ENCODE measurements around the gene TTF2. TPM values are rescaled to one million over a fixed set of nuclear protein-coding genes. Genes with fewer than 3 reads are reported as not detected.
A peak's percentile ranks its signal among the peaks of the same experiment; 100 is the strongest.

Gene TTF2
- total and polyA plus RNA-seq, 9 of the 15 experiments (the other 6 are each of a cell fraction or from before 2014, with no cell fraction given), result 9.4 to 71.1 (median 42.1) TPM

DNA sequence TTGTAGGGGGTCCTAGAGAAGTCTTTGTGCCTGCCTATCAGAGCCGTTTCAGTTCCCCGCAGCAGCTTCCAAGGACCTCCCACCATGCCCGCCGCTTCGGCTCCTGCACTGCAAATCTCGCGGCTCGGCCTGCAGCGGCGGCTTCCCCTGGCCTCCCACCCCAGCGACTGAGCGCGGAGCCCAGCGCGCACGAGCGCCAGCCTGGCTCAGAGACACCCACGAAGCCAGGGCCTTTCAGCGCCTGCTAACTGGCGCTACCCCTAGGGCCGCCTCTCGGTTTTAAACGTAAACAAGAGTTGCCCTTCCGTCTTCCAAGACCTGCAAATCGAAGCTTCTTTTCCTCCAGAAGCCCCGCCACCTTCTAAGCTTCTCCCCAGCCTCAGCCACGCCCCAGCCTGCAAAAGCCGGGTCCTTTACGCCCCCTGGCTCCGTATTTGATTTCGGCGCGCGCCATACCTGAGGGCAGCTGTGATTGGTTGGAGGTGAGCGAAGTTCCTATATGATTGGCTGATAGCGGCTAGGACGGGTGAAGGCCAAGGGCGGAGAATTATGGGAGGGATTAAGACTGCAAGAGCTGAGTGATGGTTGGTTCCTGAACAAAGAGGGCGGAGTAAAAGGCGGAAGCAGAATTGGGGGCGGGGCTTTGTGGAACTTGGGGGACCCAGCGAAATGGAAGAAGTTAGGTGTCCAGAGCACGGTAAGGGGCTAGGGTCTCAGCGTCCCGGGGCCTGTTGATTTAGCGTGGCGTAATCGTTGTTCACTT, at the start of gene TTF2 (continued):
- TF ChIP-seq, protein P1, sequence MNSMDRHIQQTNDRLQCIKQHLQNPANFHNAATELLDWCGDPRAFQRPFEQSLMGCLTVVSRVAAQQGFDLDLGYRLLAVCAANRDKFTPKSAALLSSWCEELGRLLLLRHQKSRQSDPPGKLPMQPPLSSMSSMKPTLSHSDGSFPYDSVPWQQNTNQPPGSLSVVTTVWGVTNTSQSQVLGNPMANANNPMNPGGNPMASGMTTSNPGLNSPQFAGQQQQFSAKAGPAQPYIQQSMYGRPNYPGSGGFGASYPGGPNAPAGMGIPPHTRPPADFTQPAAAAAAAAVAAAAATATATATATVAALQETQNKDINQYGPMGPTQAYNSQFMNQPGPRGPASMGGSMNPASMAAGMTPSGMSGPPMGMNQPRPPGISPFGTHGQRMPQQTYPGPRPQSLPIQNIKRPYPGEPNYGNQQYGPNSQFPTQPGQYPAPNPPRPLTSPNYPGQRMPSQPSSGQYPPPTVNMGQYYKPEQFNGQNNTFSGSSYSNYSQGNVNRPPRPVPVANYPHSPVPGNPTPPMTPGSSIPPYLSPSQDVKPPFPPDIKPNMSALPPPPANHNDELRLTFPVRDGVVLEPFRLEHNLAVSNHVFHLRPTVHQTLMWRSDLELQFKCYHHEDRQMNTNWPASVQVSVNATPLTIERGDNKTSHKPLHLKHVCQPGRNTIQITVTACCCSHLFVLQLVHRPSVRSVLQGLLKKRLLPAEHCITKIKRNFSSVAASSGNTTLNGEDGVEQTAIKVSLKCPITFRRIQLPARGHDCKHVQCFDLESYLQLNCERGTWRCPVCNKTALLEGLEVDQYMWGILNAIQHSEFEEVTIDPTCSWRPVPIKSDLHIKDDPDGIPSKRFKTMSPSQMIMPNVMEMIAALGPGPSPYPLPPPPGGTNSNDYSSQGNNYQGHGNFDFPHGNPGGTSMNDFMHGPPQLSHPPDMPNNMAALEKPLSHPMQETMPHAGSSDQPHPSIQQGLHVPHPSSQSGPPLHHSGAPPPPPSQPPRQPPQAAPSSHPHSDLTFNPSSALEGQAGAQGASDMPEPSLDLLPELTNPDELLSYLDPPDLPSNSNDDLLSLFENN (IDR thresholded peaks at IDR 0.05; ENCODE audit: low read depth in 2 of 2, low read length in 2 of 2), result no peak; a peak in 1 of 4 replicates
- TF ChIP-seq POLR2A (conservative IDR thresholded peaks at IDR 0.05) (peak; percentile 96), ZNF197 (CRISPR knock-in tag; IDR thresholded peaks at IDR 0.05; ENCODE audit: low read depth) (no peak), NFE2L1 (tag; IDR thresholded peaks at IDR 0.05; ENCODE audit: borderline replicate concordance, low read depth) (no peak), CEBPB (tag; IDR thresholded peaks at IDR 0.05) (no peak), EHMT2 (IDR thresholded peaks at IDR 0.05) (no peak), YY1 (IDR thresholded peaks at IDR 0.05; ENCODE audit: borderline replicate concordance in 1 of 3, control insufficient read depth in 1 of 3, extremely low read depth in 1 of 3, insufficient read depth in 3 of 3, insufficient read length in 1 of 3, insufficient replicate concordance in 2 of 3, low read depth in 1 of 3, low read length in 2 of 3) (peak in 2 of 3 experiments; percentile 42 to 62), ZNF830 (CRISPR knock-in tag; IDR thresholded peaks at IDR 0.05) (0 out of 2 replicates have a peak, but pooled peaks have one; percentile 57), NR4A1 (CRISPR knock-in tag; IDR thresholded peaks at IDR 0.05) (no peak), NR4A1 (tag; IDR thresholded peaks at IDR 0.05) (0 out of 2 replicates have a peak, but pooled peaks have one; percentile 2), DIDO1 (tag; IDR thresholded peaks at IDR 0.05; ENCODE audit: low read depth) (no peak), EWSR1 (IDR thresholded peaks at IDR 0.05; ENCODE audit: borderline replicate concordance, low read depth, partially characterized antibody) (no peak), ARNT (IDR thresholded peaks at IDR 0.05) (0 out of 4 replicates have a peak, but pooled peaks of 1 of the 2 experiments have one; percentile 2), THRAP3 (IDR thresholded peaks at IDR 0.05; ENCODE audit: borderline replicate concordance) (no peak), ZBTB17 (CRISPR knock-in tag; IDR thresholded peaks at IDR 0.05) (peak; percentile 72; the same call in 1 of the 2 replicates), PML (IDR thresholded peaks at IDR 0.05; ENCODE audit: low read length) (peak; percentile 85), HDAC2 (IDR thresholded peaks at IDR 0.05) (peak; percentile 41; the same call in 1 of the 2 replicates), XRCC4 (IDR thresholded peaks at IDR 0.05; ENCODE audit: extremely low read depth, insufficient read depth, insufficient read length) (no peak), ZC3H11A (IDR thresholded peaks at IDR 0.05; ENCODE audit: low read depth, low read length) (no peak), SIN3B (IDR thresholded peaks at IDR 0.05; ENCODE audit: low read depth) (peak; percentile 55; the same call in 1 of the 2 replicates), NR1H2 (CRISPR knock-in tag; IDR thresholded peaks at IDR 0.05) (no peak)
- TF ChIP-seq, protein P2, sequence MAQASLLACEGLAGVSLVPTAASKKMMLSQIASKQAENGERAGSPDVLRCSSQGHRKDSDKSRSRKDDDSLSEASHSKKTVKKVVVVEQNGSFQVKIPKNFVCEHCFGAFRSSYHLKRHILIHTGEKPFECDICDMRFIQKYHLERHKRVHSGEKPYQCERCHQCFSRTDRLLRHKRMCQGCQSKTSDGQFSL (CRISPR knock-in tag; IDR thresholded peaks at IDR 0.05), result no peak
- TF ChIP-seq, protein P2 (tag; IDR thresholded peaks at IDR 0.05), result no peak
- TF ChIP-seq, protein P3, sequence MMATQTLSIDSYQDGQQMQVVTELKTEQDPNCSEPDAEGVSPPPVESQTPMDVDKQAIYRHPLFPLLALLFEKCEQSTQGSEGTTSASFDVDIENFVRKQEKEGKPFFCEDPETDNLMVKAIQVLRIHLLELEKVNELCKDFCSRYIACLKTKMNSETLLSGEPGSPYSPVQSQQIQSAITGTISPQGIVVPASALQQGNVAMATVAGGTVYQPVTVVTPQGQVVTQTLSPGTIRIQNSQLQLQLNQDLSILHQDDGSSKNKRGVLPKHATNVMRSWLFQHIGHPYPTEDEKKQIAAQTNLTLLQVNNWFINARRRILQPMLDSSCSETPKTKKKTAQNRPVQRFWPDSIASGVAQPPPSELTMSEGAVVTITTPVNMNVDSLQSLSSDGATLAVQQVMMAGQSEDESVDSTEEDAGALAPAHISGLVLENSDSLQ (IDR thresholded peaks at IDR 0.05), result peak; percentile 93

Measured in K562 (cell line).